Peyer's patch (tissue), 4 donors: Measurements from ENCODE around the gene PPFIBP1. TPM values are rescaled to one million over a fixed set of nuclear protein-coding genes. Genes with fewer than 3 reads are reported as not detected.

Experiments
- DNase-seq, 3 donors: peaks; one replicate each; pipeline ENCODE4 v3.0.0-alpha.2; 2017 to 2019
- H3K27ac ChIP-seq, 4 donors: fragments of 200-600 bp; sonication (generic); one replicate each; pipeline ENCODE4 v1.5.1; 2016 to 2019
- H3K27me3 ChIP-seq, 2 donors: fragments of 200-600 bp; sonication (generic); one replicate each; pipeline ENCODE4 v1.5.1; 2019
- H3K36me3 ChIP-seq, 3 donors: fragments of 200-600 bp; sonication (generic); one replicate each; pipeline ENCODE4 v1.5.1; 2016 to 2019
- H3K4me1 ChIP-seq, 4 donors: fragments of 200-600 bp; sonication (generic); one replicate each; pipeline ENCODE4 v1.5.1; 2016 to 2019
- H3K4me3 ChIP-seq, 4 donors: fragments of 200-600 bp; sonication (generic); 1 replicate in 3 of 4; 2 replicates in 1 of 4; pipeline ENCODE4 v1.5.1; 2016 to 2019; ENCODE audit warnings: mild to moderate bottlenecking in 1 of 4
- H3K9me3 ChIP-seq, 4 donors: fragments of 200-600 bp; sonication (generic); one replicate each; pipeline ENCODE4 v1.5.1; 2016 to 2019; ENCODE audit warnings: mild to moderate bottlenecking in 1 of 4
- CTCF ChIP-seq, 6 experiments: fragments of 450-650 bp in 4 of 6; fragments of 200-600 bp in 2 of 6; sonication (generic) in 1 of 6; IDR thresholded peaks; one replicate each; pipeline ENCODE4 v1.5.1; 2017 to 2019; ENCODE audit warnings: antibody characterized with exemption in 6 of 6, mild to moderate bottlenecking in 3 of 6, moderate library complexity in 1 of 6
- POLR2A ChIP-seq, 2 donors: fragments of 450-650 bp; IDR thresholded peaks; one replicate each; pipeline ENCODE4 v1.5.1; 2017; ENCODE audit warnings: antibody characterized with exemption in 2 of 2, mild to moderate bottlenecking in 2 of 2, moderate library complexity in 2 of 2
- total RNA-seq, 4 donors: library from RNA; depleted of rRNA; stranded (reverse); fragments of >200 nt; gene quantifications; one replicate each; pipeline ENCODE4 v1.1.0, GENCODE V29; 2016

Gene PPFIBP1
- total RNA-seq, 4 donors from 2014 or later = 37.5 to 171 (median 48.1) TPM

- no peaks in the 10 kb centered on the region for H3K27me3 ChIP-seq
- no peak overlapping the region for H3K4me3 ChIP-seq
- no peaks in the 10 kb centered on the region for H3K4me1 ChIP-seq
- TF ChIP-seq POLR2A (IDR thresholded peaks at IDR 0.05) (no peak), CTCF (IDR thresholded peaks at IDR 0.05) (no peak)
- H3K27ac ChIP-seq = peak overlapping the region in 1 of 4 donors; percentile 1
- peak in 1 of 3 donors; percentile 49 for DNase-seq
- no peaks in the 10 kb centered on the region for H3K9me3 ChIP-seq
- no peaks in the 10 kb centered on the region for H3K36me3 ChIP-seq
These were observed 2.9 kb upstream of the PPFIBP1 start for GRCh38 chr12:27521066-27521465.

GRCh38 chr12:27521981-27522380 lies 2.0 kb upstream of the PPFIBP1 start:
- Histone ChIP-seq H3K9me3 (no peaks in the 10 kb centered on the region), H3K27ac (no peak overlapping the region), H3K36me3 (no peaks in the 10 kb centered on the region), H3K27me3 (no peaks in the 10 kb centered on the region), H3K4me3 (no peak overlapping the region), H3K4me1 (no peaks in the 10 kb centered on the region)
- TF ChIP-seq POLR2A (IDR thresholded peaks at IDR 0.05) (no peak), CTCF (IDR thresholded peaks at IDR 0.05) (no peak)
- no peak for DNase-seq

- DNase-seq = no peak
- H3K27me3 ChIP-seq = no peaks in the 10 kb centered on the region
- H3K36me3 ChIP-seq = no peaks in the 10 kb centered on the region
- no peaks in the 10 kb centered on the region for H3K9me3 ChIP-seq
- H3K4me3 ChIP-seq = peak overlapping the region; percentile 59 to 95 (median 68)
- H3K27ac ChIP-seq = peak overlapping the region; percentile 68 to 95 (median 84)
- TF ChIP-seq POLR2A (IDR thresholded peaks at IDR 0.05) (no peak), CTCF (IDR thresholded peaks at IDR 0.05) (no peak)
- no peaks in the 10 kb centered on the region for H3K4me1 ChIP-seq
These were observed 733 bp upstream of the PPFIBP1 start for GRCh38 chr12:27523305-27523641.

GRCh38 chr12:27524494-27524835 lies 459 bp downstream of the PPFIBP1 start:
- DNase-seq = no peak
- Histone ChIP-seq H3K9me3 (no peaks in the 10 kb centered on the region), H3K27ac (peak overlapping the region; percentile 68 to 95 (median 84)), H3K4me1 (no peaks in the 10 kb centered on the region), H3K36me3 (no peaks in the 10 kb centered on the region), H3K27me3 (no peaks in the 10 kb centered on the region), H3K4me3 (peak overlapping the region; percentile 59 to 95 (median 68))
- TF ChIP-seq CTCF (IDR thresholded peaks at IDR 0.05) (no peak), POLR2A (IDR thresholded peaks at IDR 0.05) (no peak)

GRCh38 chr12:27524839-27525753 lies 1.1 kb downstream of the PPFIBP1 start:
- peak in 2 of 3 donors; percentile 22 to 48 for DNase-seq
- no peak for TF ChIP-seq POLR2A (IDR thresholded peaks at IDR 0.05)
- TF ChIP-seq CTCF (IDR thresholded peaks at IDR 0.05) = no peak
- Histone ChIP-seq H3K4me3 (peak overlapping the region; percentile 59 to 95 (median 68)), H3K4me1 (no peaks in the 10 kb centered on the region), H3K27ac (peak overlapping the region; percentile 68 to 95 (median 84)), H3K9me3 (no peaks in the 10 kb centered on the region), H3K36me3 (no peaks in the 10 kb centered on the region), H3K27me3 (no peaks in the 10 kb centered on the region)
